ENCODE results near the gene MIF4GD. TPM values are rescaled to one million over a fixed set of nuclear protein-coding genes. Genes with fewer than 3 reads are reported as not detected.
"Not testable (repeated sequence)": the region's sequence is repeated elsewhere in the genome, so short reads cannot be mapped to it uniquely, and the experiment has no call there.

Gene MIF4GD
- total RNA-seq, 2 donors from 2014 or later: 32.5 to 70.1 TPM

DNA sequence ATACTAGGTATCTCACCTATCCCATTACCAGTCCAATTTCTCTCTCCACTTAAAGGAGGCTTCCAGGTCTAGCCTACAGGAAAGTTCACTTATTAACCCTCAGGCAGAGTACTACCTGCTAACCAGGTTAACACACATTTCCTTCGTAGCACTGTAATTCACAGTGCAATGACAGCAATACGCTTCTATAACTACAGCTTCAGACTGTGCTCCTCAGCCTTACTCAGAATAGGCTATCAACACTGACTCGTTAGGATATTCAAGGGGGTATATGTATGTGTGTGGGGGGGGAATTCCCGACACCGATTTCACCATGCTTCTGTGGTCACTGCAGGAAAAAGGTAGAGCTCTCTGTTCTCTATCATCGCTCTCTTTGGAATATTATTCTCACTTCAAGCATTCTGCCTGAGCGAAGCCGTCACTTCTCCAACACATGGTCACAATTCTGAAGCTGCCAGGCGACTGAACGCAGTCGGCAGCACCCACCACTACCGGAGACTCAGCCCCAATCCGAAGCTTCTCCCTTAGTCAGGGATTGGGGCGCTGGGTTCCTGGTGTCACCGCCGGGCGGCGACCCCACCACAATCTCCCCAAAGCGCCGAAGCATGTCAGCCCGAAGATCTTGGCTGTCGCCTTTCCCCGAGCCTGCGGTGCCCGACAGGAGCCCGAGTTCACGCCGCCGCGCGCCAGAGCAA is 10.2 kb downstream of the MIF4GD start:
- TF ChIP-seq, protein P1, sequence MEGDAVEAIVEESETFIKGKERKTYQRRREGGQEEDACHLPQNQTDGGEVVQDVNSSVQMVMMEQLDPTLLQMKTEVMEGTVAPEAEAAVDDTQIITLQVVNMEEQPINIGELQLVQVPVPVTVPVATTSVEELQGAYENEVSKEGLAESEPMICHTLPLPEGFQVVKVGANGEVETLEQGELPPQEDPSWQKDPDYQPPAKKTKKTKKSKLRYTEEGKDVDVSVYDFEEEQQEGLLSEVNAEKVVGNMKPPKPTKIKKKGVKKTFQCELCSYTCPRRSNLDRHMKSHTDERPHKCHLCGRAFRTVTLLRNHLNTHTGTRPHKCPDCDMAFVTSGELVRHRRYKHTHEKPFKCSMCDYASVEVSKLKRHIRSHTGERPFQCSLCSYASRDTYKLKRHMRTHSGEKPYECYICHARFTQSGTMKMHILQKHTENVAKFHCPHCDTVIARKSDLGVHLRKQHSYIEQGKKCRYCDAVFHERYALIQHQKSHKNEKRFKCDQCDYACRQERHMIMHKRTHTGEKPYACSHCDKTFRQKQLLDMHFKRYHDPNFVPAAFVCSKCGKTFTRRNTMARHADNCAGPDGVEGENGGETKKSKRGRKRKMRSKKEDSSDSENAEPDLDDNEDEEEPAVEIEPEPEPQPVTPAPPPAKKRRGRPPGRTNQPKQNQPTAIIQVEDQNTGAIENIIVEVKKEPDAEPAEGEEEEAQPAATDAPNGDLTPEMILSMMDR (IDR thresholded peaks at IDR 0.05): no peak
- no peak for ATAC-seq (ENCODE audit: insufficient number of reproducible peaks, low FRiP score, low read depth)

GRCh38 chr17:75257228-75257627 is 13.8 kb downstream of the MIF4GD start:
- not testable (repeated sequence) for H3K9me3 ChIP-seq; H3K4me3 ChIP-seq; H3K27ac ChIP-seq; DNase-seq (ENCODE audit: low spot score); H3K27me3 ChIP-seq (replicated peaks; ENCODE audit: insufficient read depth); H3K36me3 ChIP-seq; ATAC-seq (ENCODE audit: insufficient number of reproducible peaks, low FRiP score, low read depth)
- peaks cover 10 to 21% of the 10 kb centered on the region in 2 donors for H3K4me1 ChIP-seq (ENCODE audit: control insufficient read depth in 1 of 2, low read depth in 2 of 2)

More for the DNA sequence above, 10.2 kb downstream of the MIF4GD start:
- Histone ChIP-seq H3K27me3 (replicated peaks; ENCODE audit: insufficient read depth) (no peaks in the 10 kb centered on the region), H3K9me3 (no peaks in the 10 kb centered on the region), H3K27ac (peak overlapping the region; percentile 93 to 98), H3K36me3 (peaks cover 5% of the 10 kb centered on the region), H3K4me1 (ENCODE audit: control insufficient read depth in 1 of 2, low read depth in 2 of 2) (peaks cover 17 to 27% of the 10 kb centered on the region in 2 donors), H3K4me3 (peak overlapping the region; percentile 94)
- DNase-seq (ENCODE audit: low spot score): no peak

DNA sequence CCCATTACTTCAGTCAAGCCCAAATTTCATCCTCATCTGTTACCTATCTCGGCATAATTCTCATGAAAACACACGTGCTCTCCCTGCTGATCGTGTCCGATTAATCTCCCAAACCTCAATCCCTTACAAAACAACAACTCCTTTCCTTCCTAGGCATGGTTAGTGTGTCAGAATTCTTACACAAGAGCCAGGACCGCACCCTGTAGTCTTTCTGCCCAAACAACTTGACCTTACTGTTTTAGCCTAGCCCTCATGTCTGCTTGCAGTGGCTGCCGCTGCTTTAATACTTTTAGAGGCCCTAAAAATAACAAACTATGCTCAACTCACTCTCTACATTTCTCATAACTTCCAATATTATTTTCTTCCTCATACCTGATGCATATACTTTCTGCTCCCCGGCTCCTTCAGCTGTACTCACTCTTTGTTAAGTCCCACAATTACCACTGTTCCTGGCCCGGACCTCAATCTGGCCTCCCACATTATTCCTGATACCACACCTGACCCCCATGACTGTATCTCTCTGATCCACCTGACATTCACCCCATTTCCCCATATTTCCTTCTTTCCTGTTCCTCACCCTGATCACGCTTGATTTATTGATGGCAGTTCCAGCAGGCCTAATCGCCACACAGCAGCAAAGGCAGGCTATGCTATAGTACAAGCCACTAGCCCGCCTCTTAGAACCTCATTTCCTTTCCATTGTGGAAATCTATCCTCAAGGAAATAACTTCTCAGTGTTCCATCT is 14.9 kb downstream of the MIF4GD start:
- H3K27me3 ChIP-seq (replicated peaks; ENCODE audit: insufficient read depth); H3K27ac ChIP-seq; H3K4me3 ChIP-seq; H3K9me3 ChIP-seq; ATAC-seq (ENCODE audit: insufficient number of reproducible peaks, low FRiP score, low read depth); DNase-seq (ENCODE audit: low spot score); H3K36me3 ChIP-seq: not testable (repeated sequence)
- H3K4me1 ChIP-seq (ENCODE audit: control insufficient read depth in 1 of 2, low read depth in 2 of 2): peaks cover 10 to 20% of the 10 kb centered on the region in 2 donors

- Histone ChIP-seq H3K36me3 (no peaks in the 10 kb centered on the region), H3K27me3 (replicated peaks; ENCODE audit: insufficient read depth) (no peaks in the 10 kb centered on the region), H3K4me3 (no peak overlapping the region), H3K27ac (no peak overlapping the region), H3K9me3 (no peaks in the 10 kb centered on the region), H3K4me1 (ENCODE audit: control insufficient read depth in 1 of 2, low read depth in 2 of 2) (peaks cover 10 to 18% of the 10 kb centered on the region in 2 donors)
- no peak for DNase-seq (ENCODE audit: low spot score)
- TF ChIP-seq, protein P1 (IDR thresholded peaks at IDR 0.05): no peak
- no peak for ATAC-seq (ENCODE audit: insufficient number of reproducible peaks, low FRiP score, low read depth)
These were observed 18.8 kb downstream of the MIF4GD start for GRCh38 chr17:75252039-75252816.

GRCh38 chr17:75250009-75250471 is 21.0 kb downstream of the MIF4GD start:
- Histone ChIP-seq H3K4me3 (peak overlapping the region; percentile 56), H3K9me3 (no peaks in the 10 kb centered on the region), H3K4me1 (ENCODE audit: control insufficient read depth in 1 of 2, low read depth in 2 of 2) (peaks cover 10 to 18% of the 10 kb centered on the region in 2 donors), H3K27ac (peak overlapping the region; percentile 53 to 62), H3K27me3 (replicated peaks; ENCODE audit: insufficient read depth) (no peaks in the 10 kb centered on the region), H3K36me3 (peaks cover 13% of the 10 kb centered on the region)
- TF ChIP-seq, protein P1 (IDR thresholded peaks at IDR 0.05): no peak
- ATAC-seq (ENCODE audit: insufficient number of reproducible peaks, low FRiP score, low read depth) (peak; percentile 91), DNase-seq (ENCODE audit: low spot score) (no peak)
